HG02852 (cell line): ENCODE results near the gene RGS11.

Experiments used
- ATAC-seq: cut with Tn5 transposase; IDR thresholded peaks from one replicate; pipeline ENCODE4 v1.9.1; 2021; ENCODE audit warnings: mild to moderate bottlenecking, moderate library complexity; ENCODE audit not compliant: unreplicated experiment

Gene RGS11

GRCh38 chr16:275786-276232 lies at the start of gene RGS11:
RGS11 (minus strand) TSS chr16:275944; CDS start chr16:275911, 33 bp downstream.
- no peak for ATAC-seq

GRCh38 chr16:324451-325334 lies 48.9 kb upstream of the RGS11 start:
- ATAC-seq, result no peak

- ATAC-seq, result no peak
These were observed 48.4 kb upstream of the RGS11 start for GRCh38 chr16:324201-324450.

GRCh38 chr16:322476-323143 lies 46.9 kb upstream of the RGS11 start:
- no peak for ATAC-seq

- ATAC-seq, result no peak
These were observed 45.8 kb upstream of the RGS11 start for GRCh38 chr16:321532-321931.

- no peak for ATAC-seq
These were observed 44.5 kb upstream of the RGS11 start for GRCh38 chr16:320206-320605.

- no peak for ATAC-seq
These were observed 42.9 kb upstream of the RGS11 start for GRCh38 chr16:318628-319027.

GRCh38 chr16:317583-317982 lies 41.8 kb upstream of the RGS11 start:
- ATAC-seq, result no peak

- no peak for ATAC-seq
These were observed 41.2 kb upstream of the RGS11 start for GRCh38 chr16:316741-317464.

GRCh38 chr16:314795-315299 lies 39.1 kb upstream of the RGS11 start:
- no peak for ATAC-seq

- no peak for ATAC-seq
These were observed 38.6 kb upstream of the RGS11 start for GRCh38 chr16:314351-314750.

GRCh38 chr16:311725-312124 lies 36.0 kb upstream of the RGS11 start:
- ATAC-seq, result no peak

GRCh38 chr16:309476-309875 lies 33.7 kb upstream of the RGS11 start:
- no peak for ATAC-seq

GRCh38 chr16:307691-308312 lies 32.1 kb upstream of the RGS11 start:
- ATAC-seq, result no peak

GRCh38 chr16:306911-307370 lies 31.2 kb upstream of the RGS11 start:
- ATAC-seq, result no peak

- no peak for ATAC-seq
These were observed 30.3 kb upstream of the RGS11 start for GRCh38 chr16:305916-306626.

- ATAC-seq, result no peak
These were observed 28.2 kb upstream of the RGS11 start for GRCh38 chr16:303760-304505.

GRCh38 chr16:301950-302349 lies 26.2 kb upstream of the RGS11 start:
- ATAC-seq, result no peak

- ATAC-seq, result no peak
These were observed 25.5 kb upstream of the RGS11 start for GRCh38 chr16:301235-301634.

- no peak for ATAC-seq
These were observed 22.1 kb upstream of the RGS11 start for GRCh38 chr16:297832-298231.
